Stimulated activated CD8-positive, alpha-beta memory T cell treated with anti-CD3 and anti-CD28 coated beads, Interleukin-4, amount 100 ng/mL, for 1 hour (primary cell): ENCODE data around the gene MMEL1.

Source experiments
- DNase-seq, 2 donors: peaks; one replicate each; pipeline ENCODE4 v3.0.0-alpha.2; 2020; ENCODE audit warnings: low read depth in 2 of 2, low spot score in 1 of 2

The MMEL1 gene

DNA sequence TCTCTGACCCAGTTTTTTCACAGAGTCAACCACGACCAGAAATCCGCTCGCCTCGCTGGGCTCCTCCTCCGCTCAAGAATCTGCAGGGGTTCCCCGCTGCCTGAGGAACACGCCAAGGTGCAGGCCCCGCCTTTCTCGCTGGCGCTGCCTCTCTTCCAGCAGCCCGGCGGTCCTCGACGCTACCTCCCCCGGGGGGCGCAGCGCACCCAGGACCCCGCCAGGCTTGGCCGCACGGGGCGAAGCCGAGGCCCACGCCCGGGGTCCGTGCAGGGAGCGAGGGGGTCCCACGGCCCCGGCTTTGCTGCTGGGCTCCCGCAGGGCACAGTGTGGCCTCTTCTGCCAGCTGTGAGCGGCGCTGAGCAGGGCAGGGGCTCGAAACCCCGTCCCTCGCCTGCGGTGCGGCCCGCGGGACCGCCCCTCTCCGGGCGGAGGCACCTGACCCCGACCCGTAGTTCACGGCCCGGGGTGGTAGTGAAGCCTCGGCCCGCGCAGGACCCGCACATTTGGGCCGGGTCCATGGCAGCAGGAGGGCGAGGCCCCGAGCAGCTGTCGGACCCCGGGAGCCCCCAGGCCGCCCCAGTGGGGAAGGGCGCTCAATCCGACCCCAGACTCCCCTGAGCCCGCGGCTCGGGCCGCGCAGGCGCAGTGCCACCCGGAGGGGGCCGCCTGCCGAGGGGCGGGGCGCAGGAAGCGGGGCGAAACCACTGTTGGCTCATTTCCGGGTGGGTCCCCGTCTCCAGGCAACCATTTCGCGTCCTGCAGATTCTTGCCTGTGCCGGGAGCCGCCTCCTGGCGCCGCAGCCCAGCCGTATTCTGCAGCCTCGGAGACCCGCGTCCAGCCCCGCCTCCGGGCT is 10.0 kb upstream of the MMEL1 start:
- peak; percentile 84 to 90 for DNase-seq

DNA sequence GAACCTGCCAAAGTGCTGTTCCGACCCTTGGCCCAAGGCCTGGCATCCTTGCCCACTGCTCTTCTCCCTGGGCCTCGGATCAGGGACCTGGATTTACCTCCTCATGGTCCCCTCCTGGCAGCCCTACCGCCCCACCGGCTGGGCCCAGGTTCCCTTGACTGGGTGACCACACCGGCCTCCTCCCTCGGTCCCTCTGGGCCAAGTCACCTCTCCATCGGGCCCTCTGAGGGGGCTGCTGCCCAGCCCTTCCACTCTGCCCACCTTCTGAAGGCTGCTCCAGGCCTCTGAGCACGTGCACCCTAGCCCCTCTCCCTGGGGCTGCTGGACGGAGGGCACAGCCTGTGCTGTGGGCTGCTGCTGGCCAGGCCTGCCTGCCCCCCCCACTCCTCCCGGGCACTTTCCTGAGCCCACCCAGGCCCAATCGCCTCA is 9.3 kb upstream of the MMEL1 start:
- no peak for DNase-seq

DNA sequence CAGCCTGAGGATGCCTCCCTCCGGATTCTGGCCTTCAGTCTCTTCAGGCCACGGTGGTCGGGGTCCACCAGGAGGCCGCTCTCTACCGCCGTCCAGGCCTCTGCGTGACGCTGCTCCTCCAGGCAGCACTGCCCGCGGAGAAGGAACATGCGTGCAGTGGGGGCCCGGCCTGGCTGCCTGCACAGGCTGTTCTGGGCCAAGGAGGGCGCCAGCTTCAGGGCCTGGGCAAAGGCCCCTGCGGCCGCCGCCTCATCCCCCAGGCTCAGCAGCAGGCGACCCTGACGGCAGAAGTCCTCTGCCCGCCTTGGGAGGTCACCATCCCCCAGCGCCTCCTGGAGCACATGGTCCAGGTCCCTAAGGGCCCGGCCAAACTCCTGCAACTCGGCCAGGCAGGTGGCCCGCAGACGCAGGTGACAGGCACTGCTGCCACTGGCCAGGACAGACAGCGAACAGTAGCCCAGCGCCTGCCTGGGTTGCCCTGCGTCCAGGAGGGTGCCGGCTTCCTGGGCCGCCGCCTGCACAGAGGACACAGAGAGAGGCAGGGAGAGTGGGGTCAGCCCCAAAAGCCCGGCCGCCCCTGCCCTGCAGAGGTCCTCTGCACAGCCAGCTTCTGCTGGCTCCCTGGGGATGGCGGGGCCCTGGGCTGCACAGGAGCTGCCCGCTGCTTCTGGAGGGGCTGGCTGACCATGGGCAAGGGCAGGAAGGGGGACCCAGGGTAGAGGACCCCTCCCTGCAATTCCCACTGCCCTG is 8.7 kb upstream of the MMEL1 start:
- DNase-seq, result no peak

DNA sequence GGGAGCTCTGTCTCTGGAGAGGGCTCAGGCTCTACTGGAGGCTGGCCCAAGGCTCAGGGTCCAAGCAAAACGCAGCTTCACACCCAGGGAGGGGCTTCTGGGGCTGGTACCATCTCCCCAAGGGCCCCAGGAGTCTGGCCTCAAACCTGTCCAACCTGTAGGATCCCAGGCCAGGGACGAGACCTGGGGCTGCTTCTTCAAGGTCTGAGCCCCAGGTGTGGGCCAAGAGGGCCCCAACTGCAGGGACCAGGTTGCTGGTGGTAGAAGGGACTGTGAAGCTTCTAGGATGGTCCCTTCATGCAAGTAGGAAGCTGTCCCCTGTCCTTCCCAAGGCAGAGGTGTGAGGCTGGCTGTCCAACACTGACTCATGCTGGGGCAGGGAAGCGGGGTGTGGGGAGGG is 7.8 kb upstream of the MMEL1 start:
- no peak for DNase-seq

DNA sequence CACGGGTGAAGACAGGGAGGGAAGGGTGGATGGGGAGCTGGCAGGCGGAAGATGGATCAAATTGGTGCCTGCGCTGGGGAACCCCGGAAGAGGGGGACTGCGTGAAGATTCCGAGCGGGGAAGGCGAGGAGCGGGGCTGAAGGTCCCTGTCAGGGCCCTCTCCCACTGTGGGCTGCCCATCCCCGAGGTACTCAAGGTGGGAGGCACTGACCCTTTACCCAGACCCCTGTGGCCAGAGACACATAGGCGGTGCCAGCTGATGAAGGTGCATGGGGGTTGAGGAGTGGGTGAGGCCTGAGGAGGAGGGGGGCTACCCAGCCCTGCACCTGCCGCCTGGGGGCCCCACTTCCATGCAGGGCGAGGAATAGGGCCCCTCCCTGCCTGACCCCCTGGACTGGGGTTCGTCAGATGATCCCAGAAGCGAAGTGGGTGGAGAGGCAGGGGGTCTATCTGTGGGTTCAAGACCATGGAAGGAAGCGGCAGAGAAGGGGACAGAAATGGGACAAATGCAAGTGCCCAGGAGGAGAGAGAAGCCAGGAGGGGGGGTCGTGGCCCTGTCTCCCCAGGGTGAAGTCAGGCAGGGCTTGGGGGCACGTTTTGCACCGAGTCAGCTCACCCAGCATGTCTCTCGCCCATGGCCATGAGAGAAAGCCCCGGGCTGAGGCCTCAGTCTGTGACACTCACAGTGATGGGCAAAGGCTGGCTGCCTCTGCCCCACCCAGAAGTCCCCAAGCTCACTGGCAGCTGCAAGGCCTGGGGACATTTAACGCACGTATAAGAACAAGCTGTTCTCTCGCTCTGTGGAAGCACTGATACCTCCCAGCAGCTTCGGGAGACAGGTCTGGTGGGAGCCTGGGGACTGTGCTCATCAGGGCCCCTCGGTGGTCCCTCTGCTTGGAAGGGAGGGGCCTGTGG is 7.0 kb upstream of the MMEL1 start:
- no peak for DNase-seq

DNA sequence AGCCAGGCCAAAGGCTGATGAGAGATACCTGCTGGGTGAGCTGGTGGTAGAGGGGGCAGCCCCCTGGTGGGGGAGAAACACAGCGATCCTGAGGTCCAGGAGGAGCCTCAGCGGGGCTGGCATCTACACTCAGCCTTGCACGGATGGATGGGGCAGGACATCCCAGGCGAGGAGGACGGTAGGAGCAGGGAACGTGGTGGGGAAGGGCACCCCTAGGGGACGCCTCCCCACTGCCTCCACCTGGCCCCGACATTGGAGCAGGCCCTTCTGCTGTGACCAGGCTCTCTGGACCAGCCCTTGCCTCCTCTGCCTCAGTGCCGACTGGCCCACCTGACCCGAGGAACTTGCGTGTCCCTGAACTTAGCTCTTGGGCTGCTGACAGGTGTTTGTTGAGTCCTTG is 6.4 kb upstream of the MMEL1 start:
- DNase-seq, result no peak

DNA sequence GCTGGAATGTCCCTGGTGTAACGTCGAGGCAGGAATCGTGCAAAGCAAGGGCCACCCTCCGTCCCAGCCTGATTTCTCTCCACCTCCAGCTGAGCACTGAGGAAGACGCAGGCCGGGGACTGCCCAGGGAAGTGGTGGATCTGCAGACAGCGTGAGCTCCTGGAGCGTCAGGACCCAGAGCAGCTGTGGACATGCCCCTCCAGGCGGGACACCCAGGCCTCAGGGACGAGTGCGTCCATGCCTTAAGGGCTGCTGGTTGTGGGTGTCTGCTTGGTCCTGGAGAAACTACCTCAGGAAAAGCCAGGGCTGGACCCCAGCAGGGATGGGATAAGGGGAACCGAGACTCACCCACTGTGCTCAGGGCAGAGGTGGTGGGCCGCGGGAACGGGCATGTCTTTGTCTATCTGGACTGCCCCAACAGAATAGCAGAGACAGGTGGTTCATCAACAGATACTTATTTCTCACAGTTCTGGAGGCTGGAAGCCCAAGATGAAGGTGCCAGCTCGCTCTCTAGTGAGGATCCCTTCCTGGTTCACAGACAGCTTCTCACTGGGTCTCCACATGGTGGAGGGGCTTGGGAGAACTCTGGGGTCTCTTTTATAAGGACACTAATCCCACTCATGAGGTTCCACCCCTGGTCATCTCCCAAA is 5.8 kb upstream of the MMEL1 start:
- no peak for DNase-seq

DNA sequence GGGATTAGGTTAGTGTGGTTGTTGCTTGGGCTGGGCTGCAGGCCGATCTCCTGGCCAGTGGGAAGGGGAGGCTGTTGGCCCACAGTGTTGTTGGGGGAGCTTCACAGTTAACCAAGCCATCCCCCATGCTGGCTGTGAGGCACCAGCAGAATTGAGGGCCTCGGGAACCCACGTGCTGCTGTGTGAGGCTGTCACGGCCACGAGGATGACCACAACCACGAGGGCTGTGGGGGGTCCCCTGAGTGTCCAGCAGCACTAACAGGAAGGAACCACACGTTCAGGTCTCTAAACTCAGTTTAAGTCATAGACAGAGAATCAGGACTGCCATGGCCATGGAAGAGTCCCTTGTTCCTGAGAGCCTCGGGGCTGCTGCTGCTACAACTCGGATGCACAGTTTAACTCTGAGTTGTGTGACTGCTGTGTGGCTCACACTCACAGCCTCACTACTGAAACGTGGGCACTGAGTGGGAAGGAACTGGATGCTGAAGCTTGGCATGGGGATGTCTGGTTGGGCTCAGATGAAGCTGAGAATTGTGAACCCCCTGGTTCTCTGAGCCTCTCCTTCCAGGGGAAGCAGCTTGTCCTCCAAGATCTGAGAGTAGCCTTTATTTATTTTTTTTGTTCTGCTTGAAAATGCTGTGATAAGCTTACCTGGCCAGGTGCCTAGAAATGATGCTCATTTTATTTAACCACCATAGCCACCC is 4.8 kb upstream of the MMEL1 start:
- no peak for DNase-seq

DNA sequence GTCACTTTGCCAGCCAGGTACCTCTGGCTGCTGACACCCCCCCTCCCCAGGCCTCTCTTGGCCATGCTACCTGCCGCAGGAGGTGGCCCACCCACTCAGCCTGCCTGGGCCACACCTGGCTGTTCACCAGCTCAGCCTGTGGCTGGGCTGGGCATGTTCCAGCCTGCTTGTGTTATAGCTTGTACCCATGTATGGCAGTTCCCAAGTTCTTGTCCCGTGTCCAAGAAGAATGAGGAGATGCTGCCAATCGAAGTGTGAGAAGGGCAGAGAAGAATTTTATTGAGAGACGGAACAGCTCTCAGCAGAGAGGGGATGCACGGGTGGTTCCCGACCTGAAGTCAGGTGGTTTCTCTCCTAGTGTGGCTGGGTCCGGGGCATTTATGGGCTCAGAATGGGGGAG is 3.9 kb upstream of the MMEL1 start:
- DNase-seq, result no peak

DNA sequence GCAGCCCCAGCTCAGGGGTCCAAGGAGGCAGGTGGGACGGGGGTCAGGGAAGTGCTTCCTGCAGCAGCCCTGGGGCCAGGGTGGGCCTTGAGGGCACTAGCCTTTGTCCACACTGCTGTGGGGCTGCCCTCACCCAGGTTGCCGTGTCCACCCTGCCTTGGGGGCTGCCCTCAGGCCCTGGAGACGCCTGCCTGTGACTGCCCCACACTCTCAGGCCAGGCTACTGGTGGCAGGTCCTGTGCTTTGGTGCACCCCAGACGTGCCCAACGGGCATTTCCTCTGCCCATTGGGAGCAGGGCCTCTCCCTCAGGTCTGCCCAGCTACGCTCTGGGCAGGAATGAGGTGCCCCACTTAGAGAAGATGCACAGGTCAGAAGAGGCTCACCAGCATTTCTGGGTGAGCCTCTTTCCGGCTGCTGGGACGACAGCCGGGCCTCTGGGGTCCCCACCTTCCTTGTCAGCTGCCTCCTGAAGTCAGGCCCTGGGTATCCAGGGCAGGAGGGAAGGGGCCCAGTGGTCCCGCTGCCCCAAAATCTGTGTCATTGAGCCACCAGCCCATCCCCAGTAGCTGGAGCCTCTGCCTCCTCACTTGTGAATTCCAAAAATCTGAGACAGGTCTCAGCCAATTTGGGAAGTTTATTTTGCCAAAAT is 2.7 kb upstream of the MMEL1 start:
- DNase-seq, result no peak

DNA sequence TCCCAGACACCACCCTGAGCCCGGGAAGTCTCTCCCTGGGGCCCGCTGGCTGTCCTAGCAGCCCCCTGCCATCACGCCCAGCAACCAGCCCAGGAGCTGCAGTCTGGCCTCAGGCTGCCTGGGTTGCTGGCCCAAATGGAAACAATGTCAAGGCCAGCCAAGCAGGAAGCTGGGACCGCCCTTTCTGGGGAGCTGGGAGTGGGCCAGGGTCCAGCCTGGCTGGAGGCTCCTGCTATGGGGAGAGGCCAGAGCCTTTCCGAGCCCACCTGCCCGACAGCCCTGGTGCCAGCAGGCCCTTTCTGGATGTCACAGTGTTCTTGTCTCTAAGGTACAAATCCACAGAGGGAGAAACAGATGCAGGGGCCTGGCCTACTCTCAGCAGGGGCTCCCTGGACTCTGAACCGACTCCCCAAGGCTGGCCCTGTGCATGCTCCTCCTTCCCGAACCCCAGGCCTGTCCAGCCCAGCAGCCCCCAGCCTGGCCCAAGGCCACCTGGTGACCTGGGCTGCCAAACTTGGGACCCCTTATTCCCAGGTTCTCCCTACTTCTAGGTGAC is 1.2 kb upstream of the MMEL1 start:
- no peak for DNase-seq

DNA sequence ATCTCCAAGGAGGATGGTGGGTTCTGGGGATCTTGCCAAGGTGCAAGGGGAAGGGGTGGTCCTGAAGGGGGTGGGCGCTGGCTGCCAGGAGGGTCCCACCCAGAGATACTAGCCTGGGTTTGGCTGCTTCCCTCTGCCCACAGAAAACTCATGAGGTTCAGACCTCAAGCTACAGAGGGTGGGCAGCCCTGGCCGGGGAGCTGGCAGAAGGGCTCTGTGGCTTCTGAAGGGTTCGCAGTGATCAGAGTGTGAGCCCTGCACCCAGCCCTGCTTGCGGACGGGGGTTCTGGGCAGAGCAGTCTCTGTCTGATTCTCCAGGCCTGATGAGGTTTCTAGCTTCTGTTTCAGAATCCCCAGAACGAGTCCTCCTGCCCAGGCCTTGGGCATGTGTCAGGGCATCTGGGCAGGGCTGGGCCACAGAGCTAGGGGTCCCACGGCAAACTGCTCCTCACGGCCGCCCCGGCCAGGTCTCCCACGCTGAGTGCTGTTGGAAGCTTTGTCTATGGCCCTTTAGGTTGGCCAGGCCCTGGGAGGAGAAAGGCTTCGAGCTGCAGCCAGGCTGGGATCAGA is 635 bp upstream of the MMEL1 start:
- no peak for DNase-seq

DNA sequence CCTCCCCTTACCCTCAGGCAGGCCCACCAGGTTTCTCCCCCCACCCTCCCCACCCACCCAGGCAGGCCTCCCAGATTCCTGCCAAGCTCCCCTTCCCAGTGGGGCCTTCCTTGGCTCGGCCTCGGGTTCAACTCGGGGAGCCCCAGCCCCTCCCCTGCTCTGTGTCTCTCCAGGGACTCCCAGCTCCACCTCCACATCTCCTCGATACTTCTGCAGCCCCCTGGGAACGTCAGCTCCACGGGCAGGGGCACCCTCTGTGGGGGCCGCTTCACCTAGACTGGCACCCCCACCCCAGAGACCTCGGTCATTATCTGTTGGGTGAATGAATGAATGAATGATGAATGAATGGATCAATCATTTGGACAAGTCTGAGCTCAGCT is 775 bp downstream of the MMEL1 start:
- no peak for DNase-seq

DNA sequence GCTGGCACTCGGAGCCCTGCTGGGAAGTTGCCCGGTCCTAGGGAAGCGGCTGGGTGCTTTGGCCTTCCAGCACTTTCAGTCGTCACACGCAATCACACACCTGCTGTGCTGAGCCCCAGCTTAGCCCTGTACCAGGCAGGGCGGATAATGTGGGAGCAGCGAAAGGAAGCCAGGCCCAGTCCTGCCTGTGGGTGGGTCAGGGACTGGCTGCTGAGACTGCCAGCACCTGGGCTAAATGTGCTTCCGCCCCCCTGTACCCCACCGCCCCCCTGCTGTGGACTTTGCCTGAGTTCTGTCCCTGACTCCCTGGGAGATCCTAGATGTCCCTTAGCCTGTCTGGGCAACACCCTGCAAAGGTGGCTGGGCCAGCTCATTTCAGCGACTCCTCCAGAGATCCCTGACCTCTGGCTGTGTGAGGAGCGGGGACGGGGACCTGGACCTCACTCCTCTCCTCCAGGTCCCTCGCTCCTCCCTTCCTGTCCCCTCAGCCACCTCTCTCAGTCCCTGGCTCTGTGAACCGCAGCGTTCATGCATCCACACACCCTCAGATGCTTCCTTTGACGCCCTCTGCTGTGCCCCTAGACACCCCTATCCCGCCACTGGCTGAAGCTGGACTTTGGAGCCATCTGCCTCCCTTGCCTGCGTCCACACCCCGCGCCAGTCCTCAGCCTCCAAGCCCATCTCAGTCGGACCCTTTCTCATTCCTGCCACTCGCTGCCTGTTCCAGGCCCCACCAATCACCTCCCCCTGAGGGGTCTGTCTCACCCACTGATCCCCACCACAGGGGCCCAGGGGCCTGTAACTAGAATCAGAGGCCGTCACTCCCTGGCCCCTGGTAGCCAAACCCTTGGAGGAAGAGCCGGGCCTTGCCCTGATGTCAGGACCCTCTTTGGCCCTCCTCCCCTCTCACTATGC is 1.4 kb downstream of the MMEL1 start:
- no peak for DNase-seq

DNA sequence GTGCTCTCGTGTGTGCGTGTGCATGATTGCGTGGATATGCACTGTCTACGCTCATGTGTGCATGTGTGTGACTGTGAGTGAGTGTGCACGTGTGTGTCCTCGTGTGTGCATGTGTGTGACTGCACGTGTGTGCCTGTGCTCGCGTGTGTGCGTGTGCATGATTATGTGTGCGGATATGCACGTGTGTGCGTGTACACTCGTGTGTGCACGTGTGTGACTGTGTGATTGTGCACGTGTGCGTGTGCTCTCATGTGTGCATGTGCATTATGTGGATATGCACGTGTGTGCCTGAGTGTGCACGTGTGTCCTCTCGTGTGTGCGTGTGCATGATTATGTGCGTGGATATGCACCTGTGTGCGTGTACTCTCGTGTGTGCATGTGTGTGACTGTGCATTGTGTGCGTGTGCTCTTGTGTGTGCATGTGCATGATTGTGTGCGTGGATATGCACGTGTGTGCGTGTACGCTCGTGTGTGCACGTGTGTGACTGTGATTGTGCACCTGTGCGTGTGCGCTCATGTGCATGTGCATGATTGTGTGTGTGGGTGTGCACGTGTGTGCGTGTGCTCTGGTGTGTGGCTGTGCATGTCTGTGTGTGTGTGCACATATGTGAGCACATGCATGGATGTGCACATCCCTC is 2.2 kb downstream of the MMEL1 start:
- DNase-seq, result no peak

DNA sequence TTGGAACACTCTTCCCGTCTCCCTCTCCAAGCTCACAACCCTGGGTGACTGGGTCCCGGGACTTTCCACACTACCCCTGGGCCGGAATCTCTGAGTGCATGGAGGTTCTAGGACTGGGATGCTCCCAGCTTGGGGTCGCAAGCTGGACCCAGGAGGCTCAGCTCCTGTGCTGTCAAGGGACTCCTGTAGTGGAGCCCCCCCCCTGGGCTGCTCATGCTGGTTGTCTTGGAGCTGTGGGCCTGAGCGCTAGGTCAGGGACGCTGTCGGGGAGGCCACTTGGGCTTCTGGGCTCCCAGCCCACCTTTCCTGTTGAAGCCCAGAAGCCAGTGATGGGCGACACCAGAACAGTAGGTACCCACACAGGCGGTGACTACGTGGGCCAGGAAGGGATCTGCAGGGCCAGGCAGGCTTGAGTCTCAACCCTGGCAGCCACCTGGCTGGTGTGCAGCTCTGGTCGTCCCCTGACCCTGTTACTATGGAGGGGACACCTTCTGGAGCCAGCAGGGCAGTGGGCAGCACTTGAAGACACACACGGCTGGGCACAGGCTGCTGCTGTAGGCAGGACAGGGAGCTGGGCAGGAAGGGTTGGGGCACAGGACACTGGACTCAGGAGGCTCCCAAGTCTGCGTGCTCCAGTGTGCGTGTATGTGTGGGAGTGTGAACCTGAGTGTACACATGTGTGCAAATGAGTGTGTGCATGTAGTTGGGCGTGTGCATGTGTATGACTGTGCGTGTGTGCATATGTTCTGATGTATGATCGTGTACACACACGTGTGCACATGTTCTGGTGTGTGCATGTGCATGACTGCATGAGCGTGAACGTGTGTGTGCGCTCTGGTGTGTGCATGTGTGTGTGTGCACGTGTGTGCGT is 3.0 kb downstream of the MMEL1 start:
- DNase-seq, result no peak
